Measurements from ENCODE around the gene FBXL2. TPM values are rescaled to one million over a fixed set of nuclear protein-coding genes. Genes with fewer than 3 reads are reported as not detected.
A peak's percentile ranks its signal among the peaks of the same experiment; 100 is the strongest.

The FBXL2 gene
- total RNA-seq, 1 experiment from 2014 or later = 15.8 TPM

- Histone ChIP-seq H3K4me2 (peak overlapping the region; percentile 49; the same call in 1 of the 2 replicates), H3K36me3 (ENCODE audit: low read depth) (no peaks in the 10 kb centered on the region), H3K4me1 (replicated peaks; ENCODE audit: insufficient read depth) (peaks cover 34% of the 10 kb centered on the region), H3K27ac (no peak overlapping the region), H3K9me2 (ENCODE audit: insufficient read depth) (no peaks in the 10 kb centered on the region), H3K9me3 (ENCODE audit: insufficient read depth, low read depth) (no peaks in the 10 kb centered on the region), H3K4me3 (no peak overlapping the region), H3F3A (ENCODE audit: insufficient read depth, low read depth) (peaks cover 12% of the 10 kb centered on the region; the same call in 1 of the 2 replicates), H3K27me3 (ENCODE audit: insufficient read depth, low read depth) (no peaks in the 10 kb centered on the region), H2AFZ (no peak overlapping the region), H4K20me1 (ENCODE audit: insufficient read depth) (no peaks in the 10 kb centered on the region), H3K79me2 (ENCODE audit: low read depth) (no peaks in the 10 kb centered on the region)
- ChIA-PET CTCF (interaction anchor here (0.9 kb wide), 1 partner anchor 40 kb away, joined by 4 read pairs; no protein-coding TSS in a partner anchor), POLR2A (ENCODE audit: unreplicated experiment) (no interaction called here)
- BruUV-seq (replicated peaks) = no TSS peak
- no peak for DNase-seq
- TF ChIP-seq EZH2 (IDR thresholded peaks at IDR 0.05; ENCODE audit: low read depth) (no peak), CTCF (conservative IDR thresholded peaks at IDR 0.05) (no peak)
- intact Hi-C loops (cut with micrococcal nuclease; ENCODE audit: unreplicated experiment) = loop anchor here (1.0 to 5.0 kb wide), 3 partner anchors 41 to 188 kb away; partner anchors contain the start of gene FBXL2
Measured at GRCh38 chr3:33318710-33319380, 41.6 kb downstream of the FBXL2 start.

GRCh38 chr3:33322412-33322811, 45.2 kb downstream of the FBXL2 start:
- no peak for DNase-seq
- intact Hi-C loops (cut with micrococcal nuclease; ENCODE audit: unreplicated experiment) = no loop called here
- Histone ChIP-seq H3K27me3 (ENCODE audit: insufficient read depth, low read depth) (no peaks in the 10 kb centered on the region), H4K20me1 (ENCODE audit: insufficient read depth) (no peaks in the 10 kb centered on the region), H3K36me3 (ENCODE audit: low read depth) (no peaks in the 10 kb centered on the region), H3K9me3 (ENCODE audit: insufficient read depth, low read depth) (no peaks in the 10 kb centered on the region), H3K4me2 (no peak overlapping the region), H3K9me2 (ENCODE audit: insufficient read depth) (no peaks in the 10 kb centered on the region), H3K79me2 (ENCODE audit: low read depth) (no peaks in the 10 kb centered on the region), H3F3A (ENCODE audit: insufficient read depth, low read depth) (peaks cover 9% of the 10 kb centered on the region; the same call in 1 of the 2 replicates), H3K4me3 (no peak overlapping the region), H3K27ac (no peak overlapping the region), H2AFZ (no peak overlapping the region), H3K4me1 (replicated peaks; ENCODE audit: insufficient read depth) (peaks cover 16% of the 10 kb centered on the region)
- ChIA-PET CTCF (no interaction called here), POLR2A (ENCODE audit: unreplicated experiment) (no interaction called here)
- BruUV-seq (replicated peaks) = no TSS peak
- no peak for TF ChIP-seq EZH2 (IDR thresholded peaks at IDR 0.05; ENCODE audit: low read depth)
- TF ChIP-seq CTCF (conservative IDR thresholded peaks at IDR 0.05) = no peak

- ChIA-PET CTCF (no interaction called here), POLR2A (ENCODE audit: unreplicated experiment) (no interaction called here)
Measured at GRCh38 chr3:33331414-33331813, 54.2 kb downstream of the FBXL2 start.

More at GRCh38 chr3:33331414-33331813, 54.2 kb downstream of the FBXL2 start:
- TF ChIP-seq CTCF (conservative IDR thresholded peaks at IDR 0.05) (no peak), EZH2 (IDR thresholded peaks at IDR 0.05; ENCODE audit: low read depth) (no peak)
- H3K4me3 ChIP-seq = no peak overlapping the region
- H3K9me3 ChIP-seq (ENCODE audit: insufficient read depth, low read depth) = no peaks in the 10 kb centered on the region
- no peaks in the 10 kb centered on the region for H3K79me2 ChIP-seq (ENCODE audit: low read depth)
- H4K20me1 ChIP-seq (ENCODE audit: insufficient read depth) = no peaks in the 10 kb centered on the region
- H3K9me2 ChIP-seq (ENCODE audit: insufficient read depth) = no peaks in the 10 kb centered on the region
- no TSS peak for BruUV-seq (replicated peaks)
- DNase-seq = no peak
- H3K27me3 ChIP-seq (ENCODE audit: insufficient read depth, low read depth) = no peaks in the 10 kb centered on the region
- intact Hi-C loops (cut with micrococcal nuclease; ENCODE audit: unreplicated experiment) = no loop called here
- no peaks in the 10 kb centered on the region for H3K4me1 ChIP-seq (replicated peaks; ENCODE audit: insufficient read depth)
- no peaks in the 10 kb centered on the region for H3K36me3 ChIP-seq (ENCODE audit: low read depth)
- H3K4me2 ChIP-seq = no peak overlapping the region
- no peaks in the 10 kb centered on the region for H3F3A ChIP-seq (ENCODE audit: insufficient read depth, low read depth)
- H2AFZ ChIP-seq = no peak overlapping the region
- no peak overlapping the region for H3K27ac ChIP-seq

Data from PC-9 (cell line).